ENCODE data around the gene BCL2A1.

GRCh38 chr15:79989682-79990081, 18.7 kb upstream of the BCL2A1 start:
- TF ChIP-seq CTCF (IDR thresholded peaks at IDR 0.05 in 2 of 3, conservative IDR thresholded peaks at IDR 0.05 in 1 of 3; ENCODE audit: control insufficient read depth in 2 of 3, extremely low read depth in 1 of 3, insufficient read depth in 1 of 3, low read depth in 3 of 3, low read length in 3 of 3) (no peak), EP300 (IDR thresholded peaks at IDR 0.05; ENCODE audit: borderline replicate concordance in 1 of 2, control insufficient read depth in 1 of 2, low read depth in 2 of 2, low read length in 2 of 2) (no peak), USF2 (IDR thresholded peaks at IDR 0.05; ENCODE audit: borderline replicate concordance, low read depth, low read length) (no peak)

Measured in GM12878 (cell line).